A673 (cell line): ENCODE data around the gene C8G. TPM values are rescaled to one million over a fixed set of nuclear protein-coding genes. Genes with fewer than 3 reads are reported as not detected.

Experiments
- BruUV-seq: library from RNA; stranded (reverse); fragments of 400-500 nt; replicated peaks from 2 replicates; lab custom pipeline; 2021; lab: Mats Ljungman, UMichigan
- CTCF ChIA-PET: fragments of 300-600 bp; sonication (Branson Sonifier 250); formaldehyde crosslinking; loops from one replicate; lab custom pipeline; 2022; ENCODE audit warnings: antibody characterized with exemption; lab: Charles Lee
- POLR2A ChIA-PET: fragments of 300-600 bp; sonication (Branson Sonifier 250); formaldehyde crosslinking; loops from one replicate; lab custom pipeline; 2022; ENCODE audit warnings: antibody characterized with exemption; ENCODE audit not compliant: low non-redundant PET; lab: Charles Lee
- DNase-seq: peaks from one replicate; pipeline ENCODE4 v3.0.0-alpha.2; 2015; ENCODE audit warnings: low spot score
- H3K27ac ChIP-seq: fragments of 200-600 bp; sonication (generic); 2 replicates; pipeline ENCODE4 v1.5.1; 2016; ENCODE audit warnings: mixed run types, low read depth, mild to moderate bottlenecking, mixed read lengths, antibody characterized with exemption, low read length; ENCODE audit not compliant: poor library complexity, severe bottlenecking
- H3K27me3 ChIP-seq: fragments of 200-600 bp; sonication (generic); replicated peaks from 2 replicates; pipeline ENCODE4 v1.6.1; 2017; ENCODE audit warnings: mixed run types, low read depth, mild to moderate bottlenecking, mixed read lengths, antibody characterized with exemption, low read length; ENCODE audit not compliant: insufficient read depth, poor library complexity
- H3K36me3 ChIP-seq: fragments of 200-600 bp; sonication (generic); 2 replicates; pipeline ENCODE4 v1.6.1; 2016; ENCODE audit warnings: mixed run types, mild to moderate bottlenecking, mixed read lengths, antibody characterized with exemption, low read length; ENCODE audit not compliant: insufficient read depth, poor library complexity, severe bottlenecking
- H3K4me1 ChIP-seq: fragments of 200-600 bp; sonication (generic); 2 replicates; pipeline ENCODE4 v1.6.1; 2017; ENCODE audit warnings: mixed run types, mild to moderate bottlenecking, mixed read lengths, antibody characterized with exemption, low read length; ENCODE audit not compliant: insufficient read depth, poor library complexity, severe bottlenecking
- H3K4me3 ChIP-seq: fragments of 200-600 bp; sonication (generic); 2 replicates; pipeline ENCODE4 v1.5.1; 2016; ENCODE audit warnings: low read depth, mixed run types, mild to moderate bottlenecking, mixed read lengths, low read length; ENCODE audit not compliant: poor library complexity, severe bottlenecking
- H3K9me3 ChIP-seq: fragments of 200-600 bp; sonication (generic); 2 replicates; pipeline ENCODE4 v1.6.1; 2016; ENCODE audit warnings: mixed run types, low read depth, mild to moderate bottlenecking, mixed read lengths, antibody characterized with exemption, low read length; ENCODE audit not compliant: poor library complexity, severe bottlenecking
- CTCF ChIP-seq: fragments of 300-800, 200-600 bp; sonication (generic); conservative IDR thresholded peaks from 2 replicates; pipeline ENCODE4 v1.5.1; 2017; ENCODE audit warnings: low read depth, mild to moderate bottlenecking, antibody characterized with exemption, low read length, moderate library complexity, mixed read lengths
- EZH2 ChIP-seq: fragments of 200-600 bp; sonication (generic); IDR thresholded peaks from 2 replicates; pipeline ENCODE4 v1.6.1; 2017; ENCODE audit warnings: borderline replicate concordance, low read depth, mild to moderate bottlenecking, mixed read lengths, antibody characterized with exemption, low read length; ENCODE audit not compliant: poor library complexity, severe bottlenecking
- intact Hi-C: fragments of 100-400 bp; cut with micrococcal nuclease; formaldehyde crosslinking; loops from one replicate; pipeline ENCODE4 v1.10.0; 2022; ENCODE audit not compliant: unreplicated experiment
- total RNA-seq: library from RNA; stranded (reverse); gene quantifications from 2 replicates; pipeline ENCODE4 v1.2.3, GENCODE V29; 2021

Gene C8G
- total RNA-seq, 1 experiment from 2014 or later: 0.75 TPM

GRCh38 chr9:136995772-136996311, 50.8 kb downstream of the C8G start:
- intact Hi-C loops: no loop called here
- TF ChIP-seq EZH2: no peak
- no peak for TF ChIP-seq CTCF
- Histone ChIP-seq H3K4me3 (no peak overlapping the region), H3K36me3 (peaks cover 7% of the 10 kb centered on the region), H3K27ac (no peak overlapping the region), H3K9me3 (no peaks in the 10 kb centered on the region), H3K27me3 (no peaks in the 10 kb centered on the region), H3K4me1 (peaks cover 26% of the 10 kb centered on the region)
- no peak for DNase-seq
- POLR2A ChIA-PET: interaction anchor here (0.6 kb wide), 1 partner anchor 110 kb away, joined by 7 read pairs; the partner anchor contains the start of gene TRAF2
- CTCF ChIA-PET: no interaction called here
- no TSS peak for BruUV-seq

Other genes starting within 250 kb of the C8G start
- 26.4 and 35.3 TPM in 2 replicates for gene DIPK1B, start 232.7 kb upstream of the C8G start, total RNA-seq
- 0.15 and 0.35 TPM in 2 replicates for gene LCN10, start 202.3 kb upstream of the C8G start, total RNA-seq
- gene LCN6, start 196.7 kb upstream of the C8G start, total RNA-seq: not detected in 2 replicates
- gene LCN8, start 187.0 kb upstream of the C8G start, total RNA-seq: not detected in 2 replicates
- gene LCN15, start 180.7 kb upstream of the C8G start, total RNA-seq: not detected in 2 replicates
- 32.7 and 39.5 TPM in 2 replicates for gene TMEM141, start 153.9 kb upstream of the C8G start, total RNA-seq
- gene CCDC183, start 148.9 kb upstream of the C8G start, total RNA-seq: 0.46 TPM in 1 of 2 replicates, not detected in the other
- 208 and 210 TPM in 2 replicates for gene RABL6, start 137.3 kb upstream of the C8G start, total RNA-seq
- gene AJM1, start 102.8 kb upstream of the C8G start, total RNA-seq: 1.8 and 2.0 TPM in 2 replicates
- 94.7 and 109 TPM in 2 replicates for gene PHPT1, start 95.8 kb upstream of the C8G start, total RNA-seq
- gene MAMDC4, start 92.9 kb upstream of the C8G start, total RNA-seq: 7.9 and 10.1 TPM in 2 replicates
- gene EDF1, start 78.9 kb upstream of the C8G start, total RNA-seq: 321 and 330 TPM in 2 replicates
- gene TRAF2, start 58.7 kb upstream of the C8G start, total RNA-seq: 29.2 and 33.2 TPM in 2 replicates
- gene FBXW5, start 505 bp upstream of the C8G start, total RNA-seq: 76.7 and 81.8 TPM in 2 replicates
- 1.1 TPM in 1 of 2 replicates, not detected in the other for gene LCN12, start 7.0 kb downstream of the C8G start, total RNA-seq
- not detected in 2 replicates for gene PTGDS, start 32.3 kb downstream of the C8G start, total RNA-seq
- not detected in 2 replicates for gene LCNL1, start 37.8 kb downstream of the C8G start, total RNA-seq
- gene PAXX, start 47.2 kb downstream of the C8G start, total RNA-seq: 91.5 and 99.5 TPM in 2 replicates
- not detected in 2 replicates for gene CLIC3, start 51.3 kb downstream of the C8G start, total RNA-seq
- 27.8 and 38.9 TPM in 2 replicates for gene ABCA2, start 83.0 kb downstream of the C8G start, total RNA-seq
- gene FUT7, start 86.8 kb downstream of the C8G start, total RNA-seq: not detected in 2 replicates
- gene NPDC1, start 100.9 kb downstream of the C8G start, total RNA-seq: 73.9 and 81.4 TPM in 2 replicates
- not detected in 2 replicates for gene ENTPD2, start 108.8 kb downstream of the C8G start, total RNA-seq
- 30.6 and 33.7 TPM in 2 replicates for gene SAPCD2, start 125.3 kb downstream of the C8G start, total RNA-seq
- 11.2 and 13.0 TPM in 2 replicates for gene UAP1L1, start 132.3 kb downstream of the C8G start, total RNA-seq
- gene MAN1B1, start 141.7 kb downstream of the C8G start, total RNA-seq: 48.6 and 54.9 TPM in 2 replicates
- gene DPP7, start 169.5 kb downstream of the C8G start, total RNA-seq: 120 and 122 TPM in 2 replicates
- 0.17 and 0.52 TPM in 2 replicates for gene GRIN1, start 193.9 kb downstream of the C8G start, total RNA-seq
- gene LRRC26, start 224.8 kb downstream of the C8G start, total RNA-seq: not detected in 2 replicates
- gene TMEM210, start 226.8 kb downstream of the C8G start, total RNA-seq: not detected in 2 replicates
- 49.6 and 54.1 TPM in 2 replicates for gene ANAPC2, start 243.3 kb downstream of the C8G start, total RNA-seq
- 86.8 and 87.3 TPM in 2 replicates for gene SSNA1, start 243.4 kb downstream of the C8G start, total RNA-seq